ENCODE data around the gene NRXN3.

Gene NRXN3

DNA sequence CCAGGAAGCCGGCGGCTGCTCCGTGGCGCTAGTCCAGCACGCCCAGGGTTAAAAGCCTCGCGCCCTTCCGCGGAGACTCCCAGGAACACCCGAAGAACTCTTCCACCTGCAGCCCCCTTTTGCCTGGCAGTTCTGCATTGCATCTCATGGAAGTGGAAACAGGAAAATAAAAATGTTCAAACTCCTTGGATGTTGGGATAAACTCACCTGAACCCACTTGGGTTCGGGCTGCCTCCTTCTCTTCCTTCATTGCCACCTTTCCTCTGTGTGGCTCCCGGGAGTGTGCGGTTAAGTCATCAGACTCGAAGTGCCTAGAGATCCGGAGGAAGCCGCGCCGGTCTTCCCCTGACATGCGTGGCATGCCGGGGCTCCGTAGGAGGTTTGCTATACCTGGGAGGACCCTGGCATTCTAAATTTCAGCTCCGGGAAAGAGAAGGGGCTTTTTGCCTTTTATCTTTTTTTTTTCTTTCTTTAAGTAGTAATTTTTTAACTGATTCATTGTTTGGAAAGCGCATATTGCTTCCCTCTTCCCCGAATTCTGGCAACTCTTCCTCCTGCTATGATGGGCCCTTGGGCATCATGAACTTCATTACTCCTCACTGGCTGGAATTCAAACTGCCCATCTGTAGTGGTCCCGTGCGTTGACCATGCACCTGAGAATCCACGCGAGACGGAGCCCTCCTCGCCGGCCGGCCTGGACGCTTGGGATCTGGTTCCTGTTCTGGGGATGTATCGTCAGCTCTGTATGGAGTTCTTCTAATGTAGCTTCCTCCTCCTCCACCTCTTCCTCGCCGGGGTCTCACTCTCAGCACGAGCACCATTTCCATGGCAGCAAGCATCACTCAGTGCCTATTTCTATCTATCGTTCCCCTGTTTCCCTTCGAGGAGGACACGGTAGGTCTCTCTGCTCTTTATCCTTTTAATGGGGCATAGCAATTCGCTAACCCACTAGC is 1109.7 kb downstream of the NRXN3 start:
- DNase-seq (ENCODE audit: low read depth in 2 of 2) = no peak

GRCh38 chr14:79281244-79282152 is 1111.3 kb downstream of the NRXN3 start:
- no peak for DNase-seq (ENCODE audit: low read depth in 2 of 2)

- no peak for DNase-seq (ENCODE audit: low read depth in 2 of 2)
Observed at GRCh38 chr14:79284621-79285020, 1114.4 kb downstream of the NRXN3 start.

DNA sequence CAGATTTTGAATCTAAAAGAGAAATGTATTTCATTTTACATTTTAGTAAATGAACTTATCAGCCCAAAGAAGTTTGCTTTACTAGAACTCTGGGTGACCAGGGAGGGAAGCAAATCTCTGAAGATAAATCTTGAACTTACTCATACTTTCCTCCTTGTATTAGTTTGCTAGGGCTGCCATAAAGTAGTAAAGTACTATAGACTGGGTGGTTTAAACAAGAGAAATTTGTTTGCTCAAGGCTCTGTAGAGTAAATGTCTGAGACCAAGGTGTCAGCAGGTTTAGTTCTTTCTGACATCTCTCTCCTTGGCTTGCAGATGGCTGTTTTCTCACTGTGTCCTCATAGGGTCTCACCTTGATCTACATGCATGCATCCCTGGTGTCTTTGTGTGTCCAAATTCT is 1115.1 kb downstream of the NRXN3 start:
- no peak for DNase-seq (ENCODE audit: low read depth in 2 of 2)

DNA sequence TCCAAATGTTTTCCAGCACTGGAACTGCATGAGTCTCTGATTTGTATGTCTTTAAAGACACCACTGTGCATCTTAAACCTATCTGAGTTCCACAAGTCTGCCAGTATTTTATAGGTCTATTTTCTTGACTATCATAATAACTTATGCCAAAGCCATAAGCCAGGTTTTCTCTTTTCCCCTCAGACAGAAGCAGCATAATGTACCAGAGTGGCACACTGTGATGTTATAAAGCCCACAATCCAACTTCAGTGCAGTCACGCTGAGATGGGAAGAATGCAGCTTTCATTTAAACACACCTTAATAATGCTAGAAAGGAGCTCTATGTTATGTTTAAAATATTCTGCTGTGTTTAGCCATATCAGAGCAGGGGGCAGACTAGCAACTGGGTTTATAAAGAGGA is 1117.8 kb downstream of the NRXN3 start:
- DNase-seq (ENCODE audit: low read depth in 2 of 2) = no peak

- DNase-seq (ENCODE audit: low read depth in 2 of 2) = no peak
Observed at GRCh38 chr14:79293482-79294177, 1123.5 kb downstream of the NRXN3 start.

DNA sequence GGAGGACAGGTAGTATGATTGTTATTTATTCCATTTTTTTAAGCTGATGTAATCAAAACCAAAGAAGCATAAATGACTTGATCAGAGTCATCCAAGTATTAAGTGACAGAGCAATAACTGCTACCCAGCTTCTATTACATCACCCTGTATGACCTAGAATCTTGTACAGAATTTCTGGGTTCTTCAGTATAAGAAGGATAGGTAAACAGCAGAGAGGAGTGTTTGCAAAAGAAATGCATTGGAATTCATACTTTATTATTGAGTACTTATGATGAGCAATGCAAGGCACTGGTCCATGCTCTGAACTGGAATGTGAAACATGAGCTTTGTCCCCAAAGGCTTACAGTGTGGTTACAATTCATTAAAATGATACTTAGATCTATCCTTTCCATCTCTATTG is 1124.3 kb downstream of the NRXN3 start:
- DNase-seq (ENCODE audit: low read depth in 2 of 2) = no peak

DNA sequence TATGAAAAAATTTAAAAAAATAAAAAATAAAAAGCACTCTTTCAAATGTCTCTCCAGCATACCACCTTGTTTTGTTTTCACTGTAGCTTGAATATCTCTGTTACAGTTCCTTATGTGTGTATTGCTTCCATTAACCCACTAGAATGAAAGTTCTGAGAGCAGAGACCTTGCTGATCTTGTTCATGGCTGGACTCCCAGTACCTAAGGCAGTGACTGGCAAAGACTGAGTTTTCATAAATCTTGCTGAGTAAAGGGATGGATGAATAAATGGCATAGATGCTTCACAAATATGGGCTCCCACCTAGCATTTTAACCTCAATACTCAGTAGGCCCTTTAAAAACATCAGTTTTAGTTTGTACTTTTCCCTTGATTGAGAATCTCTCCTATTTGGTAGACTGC is 1125.2 kb downstream of the NRXN3 start:
- DNase-seq (ENCODE audit: low read depth in 2 of 2) = no peak

DNA sequence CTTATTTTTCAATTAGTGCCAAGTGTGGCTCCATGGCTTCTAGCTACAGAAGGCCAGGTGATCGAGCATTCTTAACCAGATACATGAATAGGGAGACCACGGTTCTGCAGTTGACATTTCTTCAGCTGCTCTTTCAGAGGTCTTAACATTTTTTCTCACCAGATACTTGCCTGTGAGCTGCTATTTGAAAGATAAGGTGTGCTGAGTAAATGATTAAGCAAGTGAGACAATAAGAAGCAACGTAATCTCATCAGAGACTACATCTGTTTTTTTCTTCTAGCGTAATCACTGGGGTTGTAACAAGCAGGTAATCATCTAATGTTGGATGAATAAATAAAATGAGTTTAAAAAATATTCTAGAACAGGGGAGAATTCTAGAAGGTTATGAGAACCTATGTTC is 1128.2 kb downstream of the NRXN3 start:
- DNase-seq (ENCODE audit: low read depth in 2 of 2) = no peak

GRCh38 chr14:79299162-79299561 is 1129.0 kb downstream of the NRXN3 start:
- no peak for DNase-seq (ENCODE audit: low read depth in 2 of 2)

DNA sequence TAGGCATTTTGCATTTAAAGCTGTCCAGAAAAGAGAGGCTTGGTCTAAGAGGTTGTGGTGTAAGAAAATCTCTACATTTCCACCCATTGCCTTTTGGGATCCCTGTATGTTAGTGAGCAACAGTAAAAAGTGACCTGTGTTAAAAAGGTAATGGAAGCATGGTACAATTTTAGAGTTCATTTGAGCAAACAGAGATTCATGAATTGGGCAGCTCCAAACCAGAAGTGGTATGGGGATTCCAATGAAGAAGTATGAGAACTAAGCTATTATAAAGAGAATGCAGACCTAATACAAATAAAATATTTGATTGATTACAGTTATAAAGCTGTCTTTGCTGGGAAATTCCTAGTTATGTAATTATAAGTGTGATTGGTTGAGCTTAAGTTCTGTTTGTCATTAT is 1134.1 kb downstream of the NRXN3 start:
- DNase-seq (ENCODE audit: low read depth in 2 of 2) = no peak

GRCh38 chr14:79306546-79306945 is 1136.4 kb downstream of the NRXN3 start:
- DNase-seq (ENCODE audit: low read depth in 2 of 2) = no peak

GRCh38 chr14:79318371-79318770 is 1148.2 kb downstream of the NRXN3 start:
- DNase-seq (ENCODE audit: low read depth in 2 of 2) = no peak

- DNase-seq (ENCODE audit: low read depth in 2 of 2) = no peak
Observed at GRCh38 chr14:79320561-79320960, 1150.4 kb downstream of the NRXN3 start.

- no peak for DNase-seq (ENCODE audit: low read depth in 2 of 2)
Observed at GRCh38 chr14:79321070-79321469, 1150.9 kb downstream of the NRXN3 start.

DNA sequence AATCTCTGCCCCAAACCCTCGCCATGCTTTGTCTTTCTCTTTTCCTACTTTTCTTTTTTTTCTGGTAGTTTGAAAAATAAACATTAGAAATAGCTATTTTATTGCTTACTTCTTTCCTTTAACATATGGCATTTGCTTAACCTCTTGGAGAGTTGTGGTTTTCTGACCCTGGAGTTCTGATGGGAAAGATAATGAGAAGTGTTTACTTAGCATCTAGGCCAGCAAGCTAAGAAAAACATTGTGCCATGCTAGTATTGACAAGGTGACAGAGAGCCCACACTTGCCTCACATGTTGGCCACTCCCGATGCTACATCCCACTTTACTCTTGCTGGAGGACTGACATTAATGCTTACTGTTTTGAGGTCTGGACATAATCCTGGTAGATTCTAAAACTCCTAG is 1154.9 kb downstream of the NRXN3 start:
- DNase-seq (ENCODE audit: low read depth in 2 of 2) = no peak

DNA sequence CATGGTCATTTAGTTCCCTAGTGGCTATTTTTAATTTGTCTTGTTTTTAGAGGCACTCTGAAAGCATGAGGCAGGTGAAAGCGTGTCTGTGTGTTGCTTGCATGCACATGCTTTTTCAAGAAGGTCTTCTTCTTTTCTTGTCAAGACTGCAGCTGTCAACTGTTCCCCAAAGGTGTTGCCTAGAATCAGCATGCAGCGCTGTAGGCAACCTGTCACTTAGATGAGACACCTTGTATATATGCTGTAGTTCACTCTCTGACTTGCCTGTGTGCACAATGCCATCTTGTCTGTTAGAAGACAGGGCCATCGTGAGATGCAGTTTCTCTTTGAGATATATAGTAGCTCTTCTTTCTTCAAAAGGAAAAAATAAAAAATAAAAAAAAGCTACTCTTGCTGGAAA is 1155.4 kb downstream of the NRXN3 start:
- no peak for DNase-seq (ENCODE audit: low read depth in 2 of 2)

GRCh38 chr14:79328863-79329262 is 1158.7 kb downstream of the NRXN3 start:
- DNase-seq (ENCODE audit: low read depth in 2 of 2) = no peak

DNA sequence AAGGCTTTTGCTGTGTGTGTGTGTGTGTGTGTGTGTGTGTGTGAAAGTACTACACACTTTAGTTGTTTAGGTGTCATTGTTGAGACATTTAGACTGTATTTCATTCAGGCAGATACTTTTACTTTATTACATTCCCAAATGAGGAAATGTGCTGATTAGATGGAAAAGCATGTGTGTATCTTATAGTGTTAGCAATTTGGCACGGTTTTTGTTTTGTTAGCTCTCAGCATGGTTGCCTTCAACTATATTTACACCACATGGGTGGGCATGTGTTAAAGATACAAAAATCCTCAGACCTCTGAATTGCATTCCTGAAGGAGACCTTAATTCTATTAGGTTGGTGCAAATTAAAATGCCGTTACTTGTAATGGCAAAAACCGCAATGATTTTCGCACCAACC is 1161.7 kb downstream of the NRXN3 start:
- no peak for DNase-seq (ENCODE audit: low read depth in 2 of 2)

- no peak for DNase-seq (ENCODE audit: low read depth in 2 of 2)
Observed at GRCh38 chr14:79332504-79333197, 1162.5 kb downstream of the NRXN3 start.

- DNase-seq (ENCODE audit: low read depth in 2 of 2) = no peak
Observed at GRCh38 chr14:79333198-79333546, 1163.0 kb downstream of the NRXN3 start.

DNA sequence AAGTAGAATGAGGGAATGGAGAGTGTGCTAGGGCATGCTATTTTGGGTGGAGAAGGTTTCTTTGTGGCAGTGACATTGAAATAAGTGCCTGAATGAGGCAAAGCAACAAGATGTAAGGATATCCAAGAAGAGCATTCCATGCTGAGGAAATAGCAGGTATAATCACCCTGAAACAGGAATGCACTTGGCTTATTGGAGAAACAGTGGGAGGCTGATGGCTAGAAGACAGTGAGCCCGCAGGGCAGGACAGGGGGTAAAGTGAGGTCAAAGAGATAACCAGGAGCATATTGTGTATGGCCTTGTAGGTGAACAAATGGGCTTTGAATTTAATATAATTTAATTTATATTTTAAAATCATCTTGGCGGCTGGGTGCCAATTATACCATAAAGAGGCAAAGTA is 1164.1 kb downstream of the NRXN3 start:
- no peak for DNase-seq (ENCODE audit: low read depth in 2 of 2)
